Lower leg skin (tissue), 4 donors: Measurements from ENCODE around the gene CD209. TPM values are rescaled to one million over a fixed set of nuclear protein-coding genes. Genes with fewer than 3 reads are reported as not detected.
"Not testable (repeated sequence)": the region's sequence is repeated elsewhere in the genome, so short reads cannot be mapped to it uniquely, and the experiment has no call there.

Experiments used
- DNase-seq, 2 donors: peaks; one replicate each; pipeline ENCODE4 v3.0.0-alpha.2; 2019; ENCODE audit warnings: low spot score in 2 of 2
- H3K4me3 ChIP-seq: fragments of 200-600 bp; sonication (generic); 2 replicates; pipeline ENCODE4 v1.5.1; 2017; ENCODE audit warnings: mild to moderate bottlenecking, low read depth; ENCODE audit not compliant: poor library complexity, severe bottlenecking
- CTCF ChIP-seq, 3 donors: fragments of 450-650 bp; IDR thresholded peaks; one replicate each; pipeline ENCODE4 v1.5.1; 2016; ENCODE audit warnings: antibody characterized with exemption in 3 of 3, mild to moderate bottlenecking in 3 of 3, moderate library complexity in 2 of 3
- POLR2A ChIP-seq, 2 donors: fragments of 450-650 bp; IDR thresholded peaks; one replicate each; pipeline ENCODE4 v1.6.1; 2016 to 2017; ENCODE audit warnings: antibody characterized with exemption in 2 of 2, mild to moderate bottlenecking in 1 of 2, moderate library complexity in 1 of 2
- WGBS, 2 donors: methylation state at CpG; one replicate each; pipeline ENCODE4 v1.1.5; 2018; 5-methylcytosine and 5-hydroxymethylcytosine counted together
- intact Hi-C: fragments of 100-400 bp; cut with DNase I; formaldehyde crosslinking; loops from one replicate; pipeline ENCODE4 v1.15.0; 2023; ENCODE audit warnings: low total_unique reads
- total RNA-seq, 4 donors: library from RNA; depleted of rRNA; stranded (reverse); fragments of >200 nt; gene quantifications; one replicate each; pipeline ENCODE4 v1.1.0, GENCODE V29; 2016

CD209 gene
- total RNA-seq, result 1 to 10 TPM in 2 of 4 donors, under 1 TPM in 2; 0.55 to 2.1 (median 1.4) TPM

- DNase-seq, result no peak
- 66 to 71% methylated on average over 7 of the region's 7 CpGs for WGBS, 2 donors
- intact Hi-C loops, result no loop called here
- no peak within 1 kb of the TSS for H3K4me3 ChIP-seq
- no peak for TF ChIP-seq CTCF (IDR thresholded peaks at IDR 0.05)
- no peak for TF ChIP-seq POLR2A (IDR thresholded peaks at IDR 0.05)
Observed at GRCh38 chr19:7746903-7747884, at the start of gene CD209. Gene CD209 (minus strand): TSS chr19:7747534. CDS start chr19:7747511, 23 bp downstream.

GRCh38 chr19:7795555-7796161, 48.3 kb upstream of the CD209 start:
- intact Hi-C loops, result no loop called here
- TF ChIP-seq POLR2A (IDR thresholded peaks at IDR 0.05) (no peak), CTCF (IDR thresholded peaks at IDR 0.05) (no peak)
- DNase-seq, result no peak
- 75 to 78% methylated on average over 8 of the region's 8 CpGs for WGBS, 2 donors
- H3K4me3 ChIP-seq, result no peak overlapping the region

- no peak for TF ChIP-seq POLR2A (IDR thresholded peaks at IDR 0.05)
- TF ChIP-seq CTCF (IDR thresholded peaks at IDR 0.05), result no peak
- intact Hi-C loops, result no loop called here
- 79 to 80% methylated on average over 3 of the region's 3 CpGs for WGBS, 2 donors
- DNase-seq, result no peak
- no peak overlapping the region for H3K4me3 ChIP-seq
Observed at GRCh38 chr19:7793493-7793892, 46.2 kb upstream of the CD209 start.

- DNase-seq, intact Hi-C loops, H3K4me3 ChIP-seq: not testable (repeated sequence)
- WGBS, 2 donors, result 67 to 80% methylated on average over 7 of the region's 7 CpGs
Observed at GRCh38 chr19:7792701-7793100, 45.4 kb upstream of the CD209 start.

- DNase-seq, result no peak
- 19 to 26% methylated on average over 7 of the region's 7 CpGs for WGBS, 2 donors
- intact Hi-C loops, result no loop called here
- no peak overlapping the region for H3K4me3 ChIP-seq
- TF ChIP-seq POLR2A (IDR thresholded peaks at IDR 0.05) (no peak), CTCF (IDR thresholded peaks at IDR 0.05) (no peak)
Observed at GRCh38 chr19:7792281-7792680, 44.9 kb upstream of the CD209 start.

- no peak for DNase-seq
- intact Hi-C loops, result no loop called here
Observed at GRCh38 chr19:7790416-7790815, 43.1 kb upstream of the CD209 start.

More at GRCh38 chr19:7790416-7790815, 43.1 kb upstream of the CD209 start:
- 78 to 87% methylated on average over 14 of the region's 14 CpGs for WGBS, 2 donors
- TF ChIP-seq CTCF (IDR thresholded peaks at IDR 0.05), result no peak
- no peak for TF ChIP-seq POLR2A (IDR thresholded peaks at IDR 0.05)
- H3K4me3 ChIP-seq, result no peak overlapping the region
